ENCODE results near the gene IER5L.
"Not testable (repeated sequence)": the region's sequence is repeated elsewhere in the genome, so short reads cannot be mapped to it uniquely, and the experiment has no call there.

The IER5L gene

GRCh38 chr9:129191234-129191633 lies 13.2 kb upstream of the IER5L start:
- TF ChIP-seq CTCF (IDR thresholded peaks at IDR 0.05), result no peak
- Mint-ChIP-seq H3K9me3 (peaks cover 32% of the 10 kb centered on the region), H3K27ac (no peak overlapping the region), H3K36me3 (ENCODE audit: low read depth) (peaks cover 8% of the 10 kb centered on the region), H3K27me3 (ENCODE audit: low read depth, poor library complexity) (peaks cover 23% of the 10 kb centered on the region), H3K4me1 (peaks cover 11% of the 10 kb centered on the region), H3K4me3 (no peak overlapping the region)
- no peak for DNase-seq

- H3K27me3 Mint-ChIP-seq (ENCODE audit: low read depth, poor library complexity), result peaks cover 26% of the 10 kb centered on the region
- H3K9me3 Mint-ChIP-seq, result peaks cover 30% of the 10 kb centered on the region
- DNase-seq; H3K4me3 Mint-ChIP-seq; H3K27ac Mint-ChIP-seq; H3K36me3 Mint-ChIP-seq (ENCODE audit: low read depth): not testable (repeated sequence)
- H3K4me1 Mint-ChIP-seq, result peaks cover 21% of the 10 kb centered on the region
Measured at GRCh38 chr9:129189971-129190370, 11.9 kb upstream of the IER5L start.

- Mint-ChIP-seq H3K27me3 (ENCODE audit: low read depth, poor library complexity) (peaks cover 19% of the 10 kb centered on the region), H3K4me3 (no peak overlapping the region)
Measured at GRCh38 chr9:129187042-129187441, 9.0 kb upstream of the IER5L start.

GRCh38 chr9:129185991-129186390 lies 7.9 kb upstream of the IER5L start:
- Mint-ChIP-seq H3K4me3 (no peak overlapping the region), H3K9me3 (peaks cover 6% of the 10 kb centered on the region), H3K36me3 (ENCODE audit: low read depth) (no peaks in the 10 kb centered on the region), H3K27me3 (ENCODE audit: low read depth, poor library complexity) (peaks cover 16% of the 10 kb centered on the region), H3K27ac (no peak overlapping the region), H3K4me1 (peaks cover 50% of the 10 kb centered on the region)
- no peak for DNase-seq
- TF ChIP-seq CTCF (IDR thresholded peaks at IDR 0.05), result no peak

More at GRCh38 chr9:129187042-129187441, 9.0 kb upstream of the IER5L start:
- peaks cover 40% of the 10 kb centered on the region for H3K4me1 Mint-ChIP-seq
- H3K9me3 Mint-ChIP-seq, result peaks cover 15% of the 10 kb centered on the region
- no peak overlapping the region for H3K27ac Mint-ChIP-seq
- TF ChIP-seq CTCF (IDR thresholded peaks at IDR 0.05), result no peak
- DNase-seq, result no peak
- H3K36me3 Mint-ChIP-seq (ENCODE audit: low read depth), result no peaks in the 10 kb centered on the region

- DNase-seq, result no peak
- Mint-ChIP-seq H3K9me3 (peaks cover 3% of the 10 kb centered on the region), H3K36me3 (ENCODE audit: low read depth) (no peaks in the 10 kb centered on the region), H3K4me3 (no peak overlapping the region), H3K27me3 (ENCODE audit: low read depth, poor library complexity) (peaks cover 20% of the 10 kb centered on the region), H3K4me1 (peaks cover 55% of the 10 kb centered on the region), H3K27ac (no peak overlapping the region)
- no peak for TF ChIP-seq CTCF (IDR thresholded peaks at IDR 0.05)
Measured at GRCh38 chr9:129185402-129185801, 7.3 kb upstream of the IER5L start.

- no peak for DNase-seq
- no peaks in the 10 kb centered on the region for H3K36me3 Mint-ChIP-seq (ENCODE audit: low read depth)
- H3K4me1 Mint-ChIP-seq, result peaks cover 61% of the 10 kb centered on the region
- no peak overlapping the region for H3K27ac Mint-ChIP-seq
- H3K27me3 Mint-ChIP-seq (ENCODE audit: low read depth, poor library complexity), result peaks cover 24% of the 10 kb centered on the region
- H3K9me3 Mint-ChIP-seq, result no peaks in the 10 kb centered on the region
- TF ChIP-seq CTCF (IDR thresholded peaks at IDR 0.05), result no peak
- H3K4me3 Mint-ChIP-seq, result no peak overlapping the region
Measured at GRCh38 chr9:129184596-129185122, 6.6 kb upstream of the IER5L start.
